HS-27A (cell line): ENCODE measurements around the gene TIFAB.

Experiments used
- DNase-seq: peaks from one replicate; pipeline ENCODE4 v3.0.0-alpha.2; 2012; ENCODE audit warnings: low read depth, missing footprints

The TIFAB gene

DNA sequence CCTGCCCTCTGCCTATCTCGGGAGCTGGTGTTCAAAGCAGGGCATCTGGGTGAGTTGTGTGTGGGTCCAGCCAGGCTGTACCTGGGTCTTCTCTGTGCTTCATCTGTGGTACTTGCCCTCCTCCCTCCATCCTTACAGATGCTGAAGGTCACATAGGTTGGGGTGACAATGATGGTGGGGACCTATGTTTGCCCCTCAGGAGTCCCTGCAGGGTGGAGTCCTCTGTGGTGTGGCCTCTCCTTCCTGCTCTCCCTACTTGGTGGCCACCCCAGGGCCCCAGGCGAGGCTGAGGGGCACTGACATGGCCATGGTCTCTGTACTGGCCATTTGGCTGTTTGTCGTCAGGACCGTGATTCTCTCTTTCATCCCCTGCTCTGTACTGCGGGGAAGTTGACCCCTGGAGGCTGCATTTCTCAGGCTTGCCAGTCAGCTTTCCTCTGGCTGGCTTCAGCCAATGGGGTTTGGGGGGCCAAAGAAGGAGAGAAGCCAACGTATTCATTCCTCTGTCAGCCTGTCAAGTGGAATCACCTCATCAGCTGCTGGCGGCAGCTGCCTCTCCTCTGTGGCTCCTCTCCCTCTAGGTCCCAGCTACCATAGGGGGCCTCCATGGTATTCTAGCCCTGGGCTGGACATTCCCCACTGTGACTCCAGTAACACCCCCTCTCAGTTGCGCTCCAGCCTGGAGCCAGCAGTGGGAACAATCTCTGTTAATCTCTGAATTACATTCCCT lies 9.6 kb downstream of the TIFAB start:
- no peak for DNase-seq

DNA sequence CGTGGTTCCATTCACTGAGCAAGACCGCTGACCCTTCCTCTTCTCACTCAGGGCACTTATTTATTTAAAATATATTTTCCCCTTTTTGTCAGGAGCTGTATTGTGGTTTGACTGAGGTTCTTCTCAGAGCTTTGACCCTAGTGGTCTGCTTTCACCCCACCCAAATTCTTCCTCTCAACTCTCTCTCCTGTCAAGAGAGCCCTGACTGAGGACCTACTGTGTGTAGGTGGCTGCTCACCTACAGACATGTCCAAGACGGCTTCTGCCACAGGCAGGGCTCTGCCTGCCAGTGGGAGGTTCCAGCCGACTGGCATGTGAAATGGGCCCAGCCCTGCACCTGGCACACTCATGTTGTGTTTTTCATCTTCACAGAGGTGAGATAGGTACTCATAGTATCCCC lies 10.2 kb downstream of the TIFAB start:
- no peak for DNase-seq

DNA sequence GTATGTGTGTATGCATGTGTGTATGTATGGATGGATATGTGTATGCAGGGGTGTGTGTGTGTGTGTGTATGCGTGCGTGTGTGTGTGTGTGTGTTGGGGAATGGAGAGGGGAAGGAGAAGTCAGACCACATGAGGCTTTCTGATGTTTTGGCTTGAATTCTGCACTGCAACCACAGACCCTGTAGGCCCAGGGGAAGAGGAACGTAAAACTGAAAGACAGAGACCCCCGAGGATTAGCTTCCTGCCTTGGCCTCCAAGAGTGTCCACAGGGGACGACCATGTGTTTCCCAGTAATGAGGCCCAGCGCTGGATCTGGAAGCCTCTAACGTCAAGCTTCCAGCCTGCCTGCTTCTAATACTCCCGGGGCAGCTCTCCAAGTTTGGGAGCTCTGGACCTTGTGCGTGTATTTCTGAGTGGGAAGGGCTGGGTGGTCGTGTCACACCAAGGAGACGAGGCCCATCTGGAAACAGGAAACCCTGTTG lies 10.8 kb downstream of the TIFAB start:
- no peak for DNase-seq

DNA sequence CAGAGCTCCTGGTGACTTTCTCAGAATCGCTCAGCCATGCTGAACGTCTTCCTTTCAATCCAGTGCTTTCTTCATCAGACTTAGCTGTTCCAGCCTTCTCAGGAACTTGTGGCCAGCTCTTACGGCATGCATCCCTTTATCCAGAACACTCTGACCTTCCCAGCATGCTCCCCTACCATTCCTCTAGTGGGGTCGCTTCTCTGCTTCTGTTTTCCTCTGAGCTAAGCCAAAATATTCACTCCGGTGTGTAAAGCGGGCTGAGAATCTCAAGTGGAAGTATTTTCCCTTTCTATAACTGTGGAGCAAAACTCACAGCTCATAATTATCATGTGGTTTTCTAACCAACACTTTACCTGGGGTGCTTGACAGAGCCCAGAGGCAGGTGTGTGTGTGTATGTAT lies 11.2 kb downstream of the TIFAB start:
- DNase-seq, result no peak

DNA sequence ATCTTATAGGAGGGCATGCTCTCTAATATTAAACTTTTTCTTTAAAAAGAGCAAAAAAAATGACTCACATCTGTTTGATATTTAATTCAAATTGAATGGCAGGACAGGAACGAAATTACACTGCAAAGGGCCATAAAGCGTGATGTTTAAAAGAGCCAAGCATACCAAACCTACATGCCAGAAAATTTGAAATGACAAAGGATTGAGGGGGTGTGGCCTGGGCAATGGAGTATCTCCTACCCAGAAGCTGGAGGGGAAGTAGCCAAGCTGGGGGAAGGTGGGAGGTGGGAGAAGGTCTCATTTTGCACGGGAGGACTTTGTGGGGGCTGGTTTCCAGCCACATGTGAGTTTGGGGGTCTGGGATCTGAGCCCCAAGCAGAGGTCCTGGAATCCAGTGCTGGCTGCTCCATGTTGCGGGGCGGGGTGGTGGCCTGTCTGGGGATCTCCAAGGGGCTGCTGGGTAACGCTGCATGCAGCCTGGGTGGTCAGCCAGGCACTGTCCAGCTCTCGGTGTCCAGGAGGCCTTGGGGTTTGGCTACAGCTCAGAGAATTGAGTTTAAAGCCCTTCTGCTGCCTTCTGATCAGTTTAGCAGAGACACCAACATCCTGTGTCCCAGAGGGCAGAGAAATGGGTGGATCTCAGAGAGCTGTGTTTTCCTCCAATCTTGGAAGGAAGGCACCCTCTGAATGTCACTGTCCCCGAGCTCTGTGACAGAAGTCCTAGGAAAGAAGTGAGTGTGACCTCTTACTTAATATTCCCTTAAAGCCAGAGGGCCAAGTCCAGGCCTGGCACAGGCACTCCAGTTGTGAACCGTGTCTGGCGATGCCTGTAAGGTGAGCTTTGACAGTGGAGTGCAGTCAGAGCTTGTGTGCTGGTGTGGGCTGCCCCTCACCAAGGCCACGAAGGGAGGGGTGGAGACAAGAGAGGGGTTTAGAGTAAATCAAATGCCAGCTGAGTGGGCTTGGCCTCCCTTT lies 12.6 kb downstream of the TIFAB start:
- no peak for DNase-seq

DNA sequence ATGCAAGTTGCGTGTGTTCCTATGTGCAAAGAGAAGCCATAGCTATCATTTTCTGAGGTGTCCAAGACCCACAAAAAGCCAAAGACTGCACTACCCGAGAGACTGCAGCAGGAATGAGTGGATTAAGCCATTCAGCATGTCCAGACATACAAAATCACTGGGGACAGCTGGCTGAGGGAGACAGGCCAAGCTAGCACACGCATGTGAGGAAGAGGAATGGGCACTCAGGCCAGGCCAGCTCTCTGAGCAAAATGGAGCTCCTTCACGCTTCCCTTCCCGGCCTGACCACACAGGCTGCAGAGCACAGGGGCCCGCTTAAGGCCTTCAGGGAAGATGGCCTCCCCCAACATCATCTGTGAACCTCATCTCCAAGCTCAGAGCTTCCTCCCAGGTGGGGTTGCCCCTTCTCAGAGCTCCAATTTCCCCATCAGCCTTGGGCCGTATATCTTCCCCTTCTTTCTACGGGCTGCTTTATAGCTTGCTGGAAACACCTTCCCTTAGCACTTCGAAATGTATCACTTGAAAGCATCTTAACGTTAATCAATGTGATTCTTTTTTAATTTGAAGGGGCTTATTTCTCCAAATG lies 13.4 kb downstream of the TIFAB start:
- DNase-seq, result no peak

DNA sequence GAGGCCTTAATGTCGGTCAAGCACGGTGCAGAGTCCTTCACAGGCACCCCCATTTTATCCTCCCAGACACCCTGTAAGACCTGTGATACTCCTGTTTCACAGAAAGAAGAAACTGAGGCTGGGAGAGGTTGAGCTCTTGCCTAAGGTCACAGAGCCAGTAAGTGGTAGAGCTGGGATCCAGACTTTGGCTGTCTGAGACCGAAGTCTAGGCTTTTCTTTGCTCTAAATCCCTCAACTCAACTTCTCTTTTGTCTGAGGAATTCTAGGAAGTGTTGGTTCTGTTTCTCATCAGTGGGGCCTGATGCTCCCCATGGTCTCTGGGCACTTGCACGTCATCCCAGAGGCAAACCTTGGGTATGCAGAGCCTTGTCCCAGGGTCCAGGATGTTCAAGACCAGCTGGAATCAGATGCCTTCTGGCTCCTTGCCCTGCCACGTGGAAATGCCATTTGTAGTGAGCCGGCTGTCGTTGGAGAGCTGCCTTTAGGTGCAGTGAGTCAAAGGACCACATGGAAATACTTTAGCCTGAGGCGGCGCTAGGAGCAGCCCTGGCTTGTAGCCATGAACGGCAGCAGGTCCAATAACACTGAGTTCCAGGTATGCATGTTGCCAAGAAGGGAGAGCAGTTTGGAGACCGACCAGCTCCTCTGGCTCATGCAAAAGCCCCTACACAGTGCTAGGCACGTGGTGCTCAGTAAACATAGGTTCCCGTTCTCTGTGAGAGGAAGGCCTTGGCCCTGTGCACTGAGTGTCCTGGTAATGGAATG lies 14.2 kb downstream of the TIFAB start:
- no peak for DNase-seq

DNA sequence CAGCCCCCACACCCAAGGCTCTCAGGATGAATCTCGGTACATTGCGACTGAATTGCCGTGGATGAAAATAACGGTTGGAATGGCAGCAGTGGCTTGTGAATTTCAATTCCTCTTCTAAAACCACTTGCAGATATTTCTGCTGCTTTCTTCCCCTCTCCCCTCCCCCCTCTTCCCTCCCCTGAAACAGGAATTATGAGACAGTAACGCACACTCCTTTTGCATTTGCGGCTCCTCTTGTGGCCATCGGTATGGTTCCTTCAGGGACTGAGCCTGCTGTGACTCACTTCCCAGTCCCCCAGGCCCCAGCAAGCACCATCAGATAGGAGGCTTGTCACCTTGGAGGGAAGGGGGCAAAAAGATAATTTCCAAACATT lies 14.7 kb downstream of the TIFAB start:
- DNase-seq, result no peak

DNA sequence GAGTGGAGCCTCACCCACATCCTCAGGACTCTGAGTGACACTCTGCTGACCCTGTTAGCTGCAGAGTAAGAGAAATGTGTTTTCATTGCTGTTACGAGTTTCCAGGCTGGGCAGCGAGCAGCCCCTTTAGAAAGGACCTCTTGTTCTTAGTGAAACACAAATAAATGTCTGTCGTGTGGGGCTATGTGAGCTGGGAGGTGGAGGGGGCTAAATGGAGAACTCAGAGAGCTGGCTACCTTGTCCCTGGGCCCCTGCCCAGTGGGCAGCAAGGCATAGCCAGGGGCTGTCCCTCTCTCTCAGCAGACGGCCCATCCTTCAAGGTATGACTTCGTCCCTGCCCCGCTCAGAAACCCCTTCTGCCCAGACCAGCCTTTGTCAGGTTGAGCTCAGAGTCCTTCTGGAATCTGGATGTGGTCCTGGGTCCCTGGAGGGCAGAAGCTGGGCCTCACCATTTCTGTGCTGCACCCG lies 15.2 kb downstream of the TIFAB start:
- DNase-seq, result no peak

DNA sequence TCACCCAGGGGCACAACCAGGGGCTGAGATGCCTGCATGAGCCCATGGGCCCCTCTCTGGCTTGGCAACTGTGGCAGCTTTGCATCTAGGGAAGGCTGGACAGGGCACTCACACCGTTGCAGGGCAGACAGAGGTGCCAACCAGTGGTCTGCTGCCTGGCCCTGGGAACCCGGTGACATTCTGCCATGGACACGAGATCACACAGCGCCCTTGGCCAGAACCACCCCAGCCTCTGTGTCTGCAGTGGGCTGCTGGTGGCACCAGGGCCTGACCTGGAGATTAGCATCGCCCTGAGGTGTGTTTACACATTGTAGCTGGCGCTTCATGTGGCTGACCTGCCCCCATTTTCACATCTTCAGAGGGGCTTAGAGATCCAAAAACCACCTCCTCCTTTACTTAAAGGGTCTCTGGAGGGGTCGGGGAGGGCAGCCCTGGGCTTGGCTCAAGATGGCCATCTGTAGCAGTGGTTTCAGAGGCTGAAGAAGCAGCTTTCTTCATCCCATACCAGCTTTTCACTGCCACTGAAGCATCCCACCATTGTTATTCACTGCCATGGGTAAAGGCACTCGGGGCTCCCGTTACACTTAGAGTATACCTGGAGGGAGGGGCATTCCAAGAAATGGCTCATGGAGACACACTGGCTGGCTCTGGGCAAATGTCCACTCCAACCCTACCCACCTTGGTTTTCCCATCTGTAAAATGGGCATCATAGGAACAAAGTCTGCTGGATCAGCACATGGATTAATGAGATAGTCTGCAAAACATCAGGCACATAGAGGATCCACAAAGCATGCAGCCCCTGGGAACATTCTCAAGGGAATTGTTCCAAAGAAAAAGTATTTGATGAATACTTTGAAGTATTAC lies 16.5 kb downstream of the TIFAB start:
- DNase-seq, result no peak

DNA sequence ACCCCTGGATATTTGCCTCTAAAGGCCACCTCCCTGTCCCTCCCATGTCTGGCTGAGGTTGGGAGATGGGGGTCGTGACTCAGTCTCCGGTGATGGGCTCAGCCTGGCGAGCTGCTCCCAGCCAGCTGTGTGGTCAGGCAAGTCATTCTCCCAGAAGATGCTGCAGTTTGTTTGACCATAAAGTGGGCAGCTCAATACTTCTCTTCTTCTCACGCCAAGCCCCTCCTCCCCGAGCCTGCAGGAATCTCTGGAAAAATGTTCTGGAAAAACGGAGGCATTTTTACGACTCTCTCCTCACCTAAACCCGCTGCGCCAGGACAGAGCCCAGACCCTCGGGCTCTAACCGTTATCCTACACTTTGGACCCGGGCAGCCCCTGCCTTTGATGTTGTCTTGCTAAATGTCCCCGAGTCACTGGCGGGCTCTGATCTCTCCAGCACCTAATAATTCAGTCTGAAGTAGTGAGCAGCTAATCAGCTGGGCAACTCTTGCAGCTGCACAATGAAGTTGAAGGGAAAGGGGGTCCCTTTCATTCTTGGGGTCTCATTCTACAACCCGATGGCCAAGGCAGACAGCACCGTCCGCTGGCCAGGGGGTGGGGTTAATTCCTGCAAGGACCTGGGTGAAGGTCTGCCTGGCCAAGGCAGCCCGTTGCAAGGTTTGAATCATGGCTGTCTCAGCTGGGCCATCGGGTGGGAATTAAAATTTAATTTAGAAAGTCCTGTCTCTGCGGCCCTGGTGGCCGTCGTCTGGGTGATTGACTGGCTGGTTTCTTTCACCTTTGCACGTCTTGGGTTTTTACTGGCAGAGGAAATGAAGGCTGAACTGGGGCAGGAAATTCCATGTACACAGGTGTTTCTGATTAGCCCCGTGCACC lies 17.3 kb downstream of the TIFAB start:
- no peak for DNase-seq

DNA sequence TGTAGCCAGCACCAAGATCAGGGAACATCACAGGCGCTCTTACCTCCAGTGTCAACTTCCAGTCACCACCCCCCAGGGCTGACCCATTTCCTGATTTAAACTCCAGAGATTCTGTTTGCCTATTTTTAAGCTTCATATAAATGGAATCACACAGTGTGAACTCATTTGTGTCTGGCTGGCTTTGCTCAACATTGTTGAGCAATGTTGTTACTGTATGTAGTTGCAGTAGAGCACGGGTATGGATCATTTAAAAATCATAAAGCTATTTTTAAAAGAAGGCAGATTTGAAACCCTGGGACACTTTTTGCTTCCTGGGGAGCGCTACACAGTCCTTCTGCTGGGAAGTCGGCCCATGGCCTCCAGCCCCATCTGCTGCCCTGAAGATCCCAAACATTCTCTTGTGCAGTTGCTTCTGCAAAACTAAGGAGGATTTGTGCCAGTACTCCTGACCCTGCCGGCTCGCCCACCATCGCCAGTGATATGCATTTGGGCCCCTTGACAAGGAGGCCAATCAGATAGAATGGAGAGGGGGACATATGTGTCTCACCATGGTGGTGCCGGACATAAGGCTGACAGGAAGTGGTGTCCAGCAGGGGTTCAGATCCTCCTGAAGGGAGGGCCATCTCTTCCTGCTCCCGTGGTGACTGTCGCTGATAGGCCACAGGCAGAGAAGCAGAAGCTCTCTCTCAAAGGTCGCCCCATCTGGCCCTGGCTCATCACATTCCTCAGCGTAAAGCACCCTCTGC lies 18.3 kb downstream of the TIFAB start:
- no peak for DNase-seq

DNA sequence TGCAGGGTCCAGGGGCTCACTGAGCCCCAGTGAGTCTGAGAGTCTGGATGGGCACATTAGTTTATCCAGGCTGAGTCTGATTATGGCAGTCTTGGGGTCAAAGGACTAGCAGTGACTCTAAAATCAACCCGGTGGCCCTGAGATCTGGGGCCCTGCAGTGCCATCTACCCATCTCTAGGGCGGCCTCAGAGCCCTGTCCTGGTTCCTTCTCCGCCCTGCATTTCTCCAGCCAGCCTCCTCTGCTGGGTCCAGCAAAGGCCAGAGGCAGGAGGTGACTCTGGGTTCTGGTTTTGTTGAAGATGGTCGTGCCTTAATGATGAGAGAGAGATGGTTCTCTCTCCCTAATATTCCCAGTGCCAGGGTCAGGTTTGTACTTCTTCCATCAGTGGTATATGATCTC lies 20.0 kb downstream of the TIFAB start:
- no peak for DNase-seq

DNA sequence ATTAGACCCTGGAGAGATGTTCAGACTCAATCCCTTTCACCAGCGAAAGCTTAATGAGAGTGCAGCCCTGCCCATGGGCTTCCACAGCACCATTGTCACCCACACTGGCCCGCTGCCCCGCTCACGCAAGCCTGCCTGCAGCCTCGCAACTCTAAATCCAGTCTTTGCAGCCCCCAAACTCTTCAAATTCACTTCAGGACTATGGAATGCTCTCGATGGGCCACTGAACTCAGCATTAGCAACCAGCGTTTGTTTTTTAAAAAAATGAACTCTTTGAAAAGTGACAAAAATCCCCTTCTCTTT lies 22.1 kb downstream of the TIFAB start:
- no peak for DNase-seq

DNA sequence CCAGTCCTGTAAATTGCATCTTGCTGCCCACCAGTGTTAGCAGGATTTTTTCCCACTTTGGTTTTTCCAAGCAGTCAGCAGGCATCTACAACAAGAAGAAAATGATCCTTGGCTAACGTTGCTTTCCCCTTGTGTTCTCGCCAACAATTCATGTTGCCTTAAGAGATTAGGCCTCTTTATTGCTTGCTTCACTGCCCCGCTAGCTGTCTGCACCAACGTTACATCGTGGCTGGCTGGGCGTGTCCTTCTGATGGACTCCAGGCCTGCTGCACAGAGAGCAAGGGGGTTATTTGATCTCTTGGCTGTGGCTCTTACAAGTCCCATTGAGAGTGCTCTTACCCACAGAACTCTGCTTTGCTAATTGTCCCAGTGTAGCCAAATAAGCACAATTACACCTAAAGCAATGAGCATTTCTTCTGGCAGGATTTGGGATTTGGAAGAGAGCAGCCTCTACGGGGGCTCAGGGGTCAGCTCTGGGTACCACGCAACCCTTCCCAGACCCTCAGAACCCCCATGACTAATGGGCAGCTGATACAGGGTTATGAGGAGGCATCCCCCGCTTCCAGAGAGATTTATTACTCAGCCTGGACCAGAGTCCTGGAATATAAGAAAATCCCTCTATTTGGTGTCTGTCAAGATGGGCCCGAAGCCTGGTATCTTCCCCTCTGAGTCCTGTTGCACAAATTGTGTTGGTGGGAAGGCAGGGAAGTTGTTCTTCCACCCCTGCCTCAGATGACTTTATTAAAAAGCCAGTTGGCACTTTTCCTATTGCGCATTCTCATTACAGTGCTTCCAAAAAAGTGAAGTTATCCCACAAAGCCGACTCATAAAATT lies 22.6 kb downstream of the TIFAB start:
- no peak for DNase-seq

DNA sequence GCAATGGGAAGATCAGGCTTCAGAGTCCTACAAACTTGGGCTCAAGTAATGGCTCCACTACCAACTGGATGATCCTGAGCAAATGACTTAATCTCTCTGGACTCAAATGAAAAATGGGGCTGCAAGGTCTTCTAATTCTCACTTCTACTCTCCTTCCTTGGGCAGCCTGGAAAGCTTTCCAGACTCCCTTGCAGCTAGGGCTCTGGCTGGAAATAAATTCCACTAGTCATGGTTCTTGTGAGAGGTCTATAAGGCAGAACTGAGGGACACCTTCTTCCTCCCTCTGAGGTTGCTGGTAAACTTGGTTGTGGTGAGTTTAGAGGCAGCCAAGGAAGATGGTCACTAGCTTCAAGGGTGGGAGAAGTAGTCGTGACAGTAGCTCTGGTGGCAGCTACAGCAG lies 23.6 kb downstream of the TIFAB start:
- no peak for DNase-seq

DNA sequence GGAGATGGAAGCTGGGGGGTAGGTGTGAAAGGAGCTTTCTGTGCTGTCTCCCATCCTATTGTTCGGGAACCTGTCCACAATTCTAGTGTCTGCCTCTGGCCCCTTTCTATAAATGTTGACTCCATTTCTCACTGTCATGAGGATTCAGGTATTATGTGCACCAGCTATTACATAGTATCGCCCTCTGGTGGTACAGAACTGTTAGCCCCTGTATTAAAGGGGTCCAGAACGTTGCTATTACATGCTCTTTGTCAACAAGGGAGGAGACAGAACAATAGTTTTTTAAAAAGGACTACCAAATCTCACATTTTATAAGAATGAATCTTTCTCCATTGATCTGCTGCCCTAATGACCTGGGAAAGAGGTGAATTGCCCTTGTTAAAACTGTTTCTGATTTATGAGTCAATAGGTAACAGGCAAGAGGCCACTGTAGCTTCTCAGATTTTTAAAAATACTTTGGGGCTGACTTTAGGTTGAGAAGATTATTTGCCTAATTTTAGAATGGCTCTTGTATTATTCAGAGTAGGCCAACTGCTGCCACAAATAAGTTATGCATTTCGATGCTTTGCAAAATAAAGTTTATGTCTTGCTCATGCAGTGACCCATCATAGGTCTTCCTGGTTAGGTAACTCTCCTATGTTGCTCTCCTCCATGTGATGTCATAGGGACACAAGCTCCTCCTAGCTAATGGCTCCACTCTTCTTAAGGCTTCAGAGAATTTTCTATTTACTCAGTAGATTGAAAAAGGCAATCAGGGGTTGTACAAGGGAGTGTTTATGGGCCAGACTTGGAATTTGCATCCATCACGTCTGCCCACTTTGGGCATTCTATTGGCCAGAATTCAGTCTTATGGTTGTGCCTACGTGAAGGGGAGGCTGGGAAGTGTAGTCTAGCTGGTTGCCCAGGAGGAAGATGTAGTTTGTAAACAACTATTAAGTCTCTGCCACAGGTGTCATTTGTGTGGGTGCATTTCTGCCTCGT lies 25.8 kb downstream of the TIFAB start:
- DNase-seq, result peak; percentile 8
